GM23338 (cell line): ENCODE measurements around the gene TTC16. TPM values are rescaled to one million over a fixed set of nuclear protein-coding genes. Genes with fewer than 3 reads are reported as not detected.

Experiments
- ATAC-seq: fragments of 200-7000 bp; cut with Tn5 transposase; 3 replicates; pipeline ENCODE4 v1.9.1; 2020
- DNase-seq: peaks from one replicate; pipeline ENCODE4 v3.0.0-alpha.2; 2015; ENCODE audit warnings: low spot score
- H2AFZ ChIP-seq: fragments of 200-600 bp; sonication (generic); 2 replicates; pipeline ENCODE4 v1.8.0; 2016; ENCODE audit warnings: antibody characterized with exemption, mild to moderate bottlenecking, moderate library complexity
- H3F3A ChIP-seq: fragments of 200-600 bp; sonication (generic); replicated peaks from 2 replicates; pipeline ENCODE4 v1.8.0; 2017; ENCODE audit warnings: antibody characterized with exemption, mixed run types, low read depth
- H3K27ac ChIP-seq: fragments of 200-600 bp; sonication (generic); 2 replicates; pipeline ENCODE4 v1.6.1; 2016; ENCODE audit warnings: low read depth
- H3K27me3 ChIP-seq: fragments of 200-600 bp; sonication (generic); 2 replicates; pipeline ENCODE4 v1.8.0; 2016; ENCODE audit warnings: mild to moderate bottlenecking, mixed run types, moderate library complexity; ENCODE audit not compliant: insufficient read depth
- H3K36me3 ChIP-seq: fragments of 200-600 bp; sonication (generic); 2 replicates; pipeline ENCODE4 v1.8.0; 2016; ENCODE audit warnings: mild to moderate bottlenecking; ENCODE audit not compliant: insufficient read depth
- H3K4me1 ChIP-seq: fragments of 200-600 bp; sonication (generic); 2 replicates; pipeline ENCODE4 v1.8.0; 2016; ENCODE audit warnings: mild to moderate bottlenecking, moderate library complexity; ENCODE audit not compliant: insufficient read depth
- H3K4me2 ChIP-seq: fragments of 200-600 bp; sonication (generic); 2 replicates; pipeline ENCODE4 v1.7.1; 2017; ENCODE audit warnings: mixed run types
- H3K4me3 ChIP-seq: fragments of 200-600 bp; sonication (generic); 2 replicates; pipeline ENCODE4 v1.6.1; 2016; ENCODE audit warnings: mixed run types
- H3K79me2 ChIP-seq: fragments of 200-600 bp; sonication (generic); replicated peaks from 2 replicates; pipeline ENCODE4 v1.8.0; 2017; ENCODE audit warnings: mild to moderate bottlenecking; ENCODE audit not compliant: insufficient read depth
- H3K9me2 ChIP-seq: fragments of 200-600 bp; sonication (generic); 2 replicates; pipeline ENCODE4 v1.8.0; 2017; ENCODE audit not compliant: insufficient read depth
- H4K20me1 ChIP-seq: fragments of 200-600 bp; sonication (generic); replicated peaks from 2 replicates; pipeline ENCODE4 v1.8.0; 2017; ENCODE audit warnings: mild to moderate bottlenecking; ENCODE audit not compliant: insufficient read depth
- H3K27ac Mint-ChIP-seq: 2 replicates; pipeline ENCODE4 v1.8.0; 2020; ENCODE audit warnings: inconsistent platforms, mild to moderate bottlenecking, moderate library complexity, mixed read lengths
- H3K27me3 Mint-ChIP-seq: 3 replicates; pipeline ENCODE4 v1.8.0; 2022; ENCODE audit warnings: low read depth, mild to moderate bottlenecking, moderate library complexity, mixed read lengths, inconsistent platforms; ENCODE audit not compliant: insufficient read depth, poor library complexity
- H3K36me3 Mint-ChIP-seq: 3 replicates; pipeline ENCODE4 v1.8.0; 2021; ENCODE audit warnings: low read depth, mild to moderate bottlenecking, inconsistent platforms, moderate library complexity, mixed read lengths
- H3K4me1 Mint-ChIP-seq: 3 replicates; pipeline ENCODE4 v1.8.0; 2020; ENCODE audit warnings: mild to moderate bottlenecking, inconsistent platforms, mixed read lengths
- H3K4me3 Mint-ChIP-seq: 3 replicates; pipeline ENCODE4 v1.8.0; 2021; ENCODE audit warnings: moderate library complexity, mild to moderate bottlenecking, inconsistent platforms, mixed read lengths
- H3K9me3 Mint-ChIP-seq: 3 replicates; pipeline ENCODE4 v1.8.0; 2020; ENCODE audit warnings: moderate library complexity, mild to moderate bottlenecking, inconsistent platforms, mixed read lengths
- CREB1 ChIP-seq: fragments of 250-450 bp; sonication (Bioruptor Pico); IDR thresholded peaks from 2 replicates; pipeline ENCODE4 v1.5.0; 2020; ENCODE audit warnings: low read depth, mild to moderate bottlenecking, moderate library complexity
- EZH2phosphoT487 ChIP-seq: fragments of 200-600 bp; sonication (generic); IDR thresholded peaks from one replicate; pipeline ENCODE4 v1.8.1; 2018; ENCODE audit warnings: antibody characterized with exemption; ENCODE audit not compliant: unreplicated experiment
- JUNB ChIP-seq: IDR thresholded peaks from one replicate; pipeline ENCODE4 v1.6.1; 2016; ENCODE audit warnings: antibody characterized with exemption; ENCODE audit not compliant: unreplicated experiment
- NANOG ChIP-seq: IDR thresholded peaks from 2 replicates; pipeline ENCODE4 v1.6.1; 2016; ENCODE audit warnings: antibody characterized with exemption, borderline replicate concordance
- POLR2AphosphoS5 ChIP-seq: IDR thresholded peaks from 2 replicates; pipeline ENCODE4 v1.6.1; 2016; ENCODE audit warnings: antibody characterized with exemption, low read depth
- STAT1 ChIP-seq: IDR thresholded peaks from one replicate; pipeline ENCODE4 v1.6.1; 2016; ENCODE audit warnings: antibody characterized with exemption; ENCODE audit not compliant: unreplicated experiment
- ZNF114 ChIP-seq: fragments of 250-450 bp; sonication (Bioruptor Pico); IDR thresholded peaks from 2 replicates; pipeline ENCODE4 v1.5.0; 2020; ENCODE audit warnings: mild to moderate bottlenecking, moderate library complexity
- polyA plus RNA-seq: library from polyadenylated mRNA; unstranded; fragments of >200 nt; fragmentation: Nextera tagmentation; extraction: Ambion mirVana; gene quantifications from 2 replicates; pipeline ENCODE4 v1.2.1, GENCODE V29; 2016
- total RNA-seq: library from RNA; depleted of rRNA; stranded (reverse); fragments of >200 nt; shearing (Covaris generic); gene quantifications from 2 replicates; pipeline ENCODE4 v1.2.3, GENCODE V29; 2014
- TF ChIP-seq, protein P1 (sequence below), 2 experiments: fragments of 200-600 bp in 1 of 2; sonication (generic) in 1 of 2; conservative IDR thresholded peaks; 2 replicates each; pipeline versions ENCODE4 v1.5.1 to v1.6.1; 2016 to 2017; ENCODE audit warnings: antibody characterized with exemption in 2 of 2, low read depth in 2 of 2, mild to moderate bottlenecking in 2 of 2, moderate library complexity in 1 of 2
- TF ChIP-seq, protein P2 (sequence below): IDR thresholded peaks from 2 replicates; pipeline ENCODE4 v1.6.1; 2016; ENCODE audit warnings: antibody characterized with exemption
- TF ChIP-seq, protein P3 (sequence below): fragments of 250-450 bp; sonication (Bioruptor Pico); IDR thresholded peaks from 2 replicates; pipeline ENCODE4 v1.5.0; 2020; ENCODE audit warnings: mild to moderate bottlenecking, moderate library complexity

TTC16 gene
- total and polyA plus RNA-seq, 2 experiments from 2014 or later: not detected

DNA sequence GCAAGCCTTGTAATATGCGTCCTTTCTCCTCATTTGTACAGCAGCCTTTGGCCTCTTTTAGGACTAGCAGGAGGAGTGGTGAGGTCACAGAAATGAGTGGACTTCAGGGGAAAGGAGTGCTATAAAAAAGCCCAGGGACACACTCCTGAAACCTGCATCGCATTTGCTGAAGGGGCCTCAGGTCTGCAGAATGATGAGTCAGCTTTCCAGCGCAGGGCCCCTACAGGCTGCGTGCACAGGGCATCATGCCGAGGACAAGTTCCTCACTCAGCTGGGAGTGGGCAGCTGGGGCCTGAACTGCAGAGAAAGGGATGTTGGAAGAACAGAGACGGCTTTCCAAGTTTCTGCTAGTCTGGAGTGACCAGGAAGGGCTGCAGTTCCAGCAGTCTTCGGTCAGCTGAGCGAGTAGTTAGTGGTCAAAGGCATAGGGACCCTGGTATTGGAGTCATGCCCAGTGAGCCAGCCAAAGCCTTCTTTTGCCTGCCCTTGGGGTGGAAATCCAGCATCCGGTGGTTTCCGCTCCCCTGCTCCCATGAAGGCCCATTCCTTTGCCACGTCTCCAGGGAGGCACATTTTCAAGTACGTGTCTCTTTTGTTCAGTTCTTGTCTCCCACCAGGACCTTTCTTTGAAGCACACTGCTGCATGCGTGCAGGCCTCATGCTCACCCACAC, 26.4 kb upstream of the TTC16 start:
- H3K27me3 Mint-ChIP-seq: peaks cover 7% of the 10 kb centered on the region
- Histone ChIP-seq H3K27me3 (no peaks in the 10 kb centered on the region), H3K4me3 (no peak overlapping the region), H3K4me2 (no peak overlapping the region), H2AFZ (no peak overlapping the region), H3K79me2 (no peaks in the 10 kb centered on the region), H3K36me3 (no peaks in the 10 kb centered on the region), H3K27ac (no peak overlapping the region), H3K9me2 (peaks cover 3% of the 10 kb centered on the region; the same call in 1 of the 2 replicates), H3F3A (no peaks in the 10 kb centered on the region), H4K20me1 (0 out of 2 replicates have a peak, but pooled peaks cover 3% of the 10 kb centered on the region), H3K4me1 (no peaks in the 10 kb centered on the region)
- DNase-seq: no peak
- no peak for TF ChIP-seq JUNB
- no peak for TF ChIP-seq POLR2AphosphoS5
- TF ChIP-seq, protein P1, sequence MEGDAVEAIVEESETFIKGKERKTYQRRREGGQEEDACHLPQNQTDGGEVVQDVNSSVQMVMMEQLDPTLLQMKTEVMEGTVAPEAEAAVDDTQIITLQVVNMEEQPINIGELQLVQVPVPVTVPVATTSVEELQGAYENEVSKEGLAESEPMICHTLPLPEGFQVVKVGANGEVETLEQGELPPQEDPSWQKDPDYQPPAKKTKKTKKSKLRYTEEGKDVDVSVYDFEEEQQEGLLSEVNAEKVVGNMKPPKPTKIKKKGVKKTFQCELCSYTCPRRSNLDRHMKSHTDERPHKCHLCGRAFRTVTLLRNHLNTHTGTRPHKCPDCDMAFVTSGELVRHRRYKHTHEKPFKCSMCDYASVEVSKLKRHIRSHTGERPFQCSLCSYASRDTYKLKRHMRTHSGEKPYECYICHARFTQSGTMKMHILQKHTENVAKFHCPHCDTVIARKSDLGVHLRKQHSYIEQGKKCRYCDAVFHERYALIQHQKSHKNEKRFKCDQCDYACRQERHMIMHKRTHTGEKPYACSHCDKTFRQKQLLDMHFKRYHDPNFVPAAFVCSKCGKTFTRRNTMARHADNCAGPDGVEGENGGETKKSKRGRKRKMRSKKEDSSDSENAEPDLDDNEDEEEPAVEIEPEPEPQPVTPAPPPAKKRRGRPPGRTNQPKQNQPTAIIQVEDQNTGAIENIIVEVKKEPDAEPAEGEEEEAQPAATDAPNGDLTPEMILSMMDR (conservative IDR thresholded peaks at IDR 0.05; ENCODE audit: low read depth in 2 of 2): no peak
- no peak for TF ChIP-seq EZH2phosphoT487
- TF ChIP-seq ZNF114 (CRISPR knock-in tag): no peak
- TF ChIP-seq STAT1: no peak
- no peak for TF ChIP-seq CREB1
- TF ChIP-seq, protein P2, sequence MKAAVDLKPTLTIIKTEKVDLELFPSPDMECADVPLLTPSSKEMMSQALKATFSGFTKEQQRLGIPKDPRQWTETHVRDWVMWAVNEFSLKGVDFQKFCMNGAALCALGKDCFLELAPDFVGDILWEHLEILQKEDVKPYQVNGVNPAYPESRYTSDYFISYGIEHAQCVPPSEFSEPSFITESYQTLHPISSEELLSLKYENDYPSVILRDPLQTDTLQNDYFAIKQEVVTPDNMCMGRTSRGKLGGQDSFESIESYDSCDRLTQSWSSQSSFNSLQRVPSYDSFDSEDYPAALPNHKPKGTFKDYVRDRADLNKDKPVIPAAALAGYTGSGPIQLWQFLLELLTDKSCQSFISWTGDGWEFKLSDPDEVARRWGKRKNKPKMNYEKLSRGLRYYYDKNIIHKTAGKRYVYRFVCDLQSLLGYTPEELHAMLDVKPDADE: no peak
- TF ChIP-seq, protein P3, sequence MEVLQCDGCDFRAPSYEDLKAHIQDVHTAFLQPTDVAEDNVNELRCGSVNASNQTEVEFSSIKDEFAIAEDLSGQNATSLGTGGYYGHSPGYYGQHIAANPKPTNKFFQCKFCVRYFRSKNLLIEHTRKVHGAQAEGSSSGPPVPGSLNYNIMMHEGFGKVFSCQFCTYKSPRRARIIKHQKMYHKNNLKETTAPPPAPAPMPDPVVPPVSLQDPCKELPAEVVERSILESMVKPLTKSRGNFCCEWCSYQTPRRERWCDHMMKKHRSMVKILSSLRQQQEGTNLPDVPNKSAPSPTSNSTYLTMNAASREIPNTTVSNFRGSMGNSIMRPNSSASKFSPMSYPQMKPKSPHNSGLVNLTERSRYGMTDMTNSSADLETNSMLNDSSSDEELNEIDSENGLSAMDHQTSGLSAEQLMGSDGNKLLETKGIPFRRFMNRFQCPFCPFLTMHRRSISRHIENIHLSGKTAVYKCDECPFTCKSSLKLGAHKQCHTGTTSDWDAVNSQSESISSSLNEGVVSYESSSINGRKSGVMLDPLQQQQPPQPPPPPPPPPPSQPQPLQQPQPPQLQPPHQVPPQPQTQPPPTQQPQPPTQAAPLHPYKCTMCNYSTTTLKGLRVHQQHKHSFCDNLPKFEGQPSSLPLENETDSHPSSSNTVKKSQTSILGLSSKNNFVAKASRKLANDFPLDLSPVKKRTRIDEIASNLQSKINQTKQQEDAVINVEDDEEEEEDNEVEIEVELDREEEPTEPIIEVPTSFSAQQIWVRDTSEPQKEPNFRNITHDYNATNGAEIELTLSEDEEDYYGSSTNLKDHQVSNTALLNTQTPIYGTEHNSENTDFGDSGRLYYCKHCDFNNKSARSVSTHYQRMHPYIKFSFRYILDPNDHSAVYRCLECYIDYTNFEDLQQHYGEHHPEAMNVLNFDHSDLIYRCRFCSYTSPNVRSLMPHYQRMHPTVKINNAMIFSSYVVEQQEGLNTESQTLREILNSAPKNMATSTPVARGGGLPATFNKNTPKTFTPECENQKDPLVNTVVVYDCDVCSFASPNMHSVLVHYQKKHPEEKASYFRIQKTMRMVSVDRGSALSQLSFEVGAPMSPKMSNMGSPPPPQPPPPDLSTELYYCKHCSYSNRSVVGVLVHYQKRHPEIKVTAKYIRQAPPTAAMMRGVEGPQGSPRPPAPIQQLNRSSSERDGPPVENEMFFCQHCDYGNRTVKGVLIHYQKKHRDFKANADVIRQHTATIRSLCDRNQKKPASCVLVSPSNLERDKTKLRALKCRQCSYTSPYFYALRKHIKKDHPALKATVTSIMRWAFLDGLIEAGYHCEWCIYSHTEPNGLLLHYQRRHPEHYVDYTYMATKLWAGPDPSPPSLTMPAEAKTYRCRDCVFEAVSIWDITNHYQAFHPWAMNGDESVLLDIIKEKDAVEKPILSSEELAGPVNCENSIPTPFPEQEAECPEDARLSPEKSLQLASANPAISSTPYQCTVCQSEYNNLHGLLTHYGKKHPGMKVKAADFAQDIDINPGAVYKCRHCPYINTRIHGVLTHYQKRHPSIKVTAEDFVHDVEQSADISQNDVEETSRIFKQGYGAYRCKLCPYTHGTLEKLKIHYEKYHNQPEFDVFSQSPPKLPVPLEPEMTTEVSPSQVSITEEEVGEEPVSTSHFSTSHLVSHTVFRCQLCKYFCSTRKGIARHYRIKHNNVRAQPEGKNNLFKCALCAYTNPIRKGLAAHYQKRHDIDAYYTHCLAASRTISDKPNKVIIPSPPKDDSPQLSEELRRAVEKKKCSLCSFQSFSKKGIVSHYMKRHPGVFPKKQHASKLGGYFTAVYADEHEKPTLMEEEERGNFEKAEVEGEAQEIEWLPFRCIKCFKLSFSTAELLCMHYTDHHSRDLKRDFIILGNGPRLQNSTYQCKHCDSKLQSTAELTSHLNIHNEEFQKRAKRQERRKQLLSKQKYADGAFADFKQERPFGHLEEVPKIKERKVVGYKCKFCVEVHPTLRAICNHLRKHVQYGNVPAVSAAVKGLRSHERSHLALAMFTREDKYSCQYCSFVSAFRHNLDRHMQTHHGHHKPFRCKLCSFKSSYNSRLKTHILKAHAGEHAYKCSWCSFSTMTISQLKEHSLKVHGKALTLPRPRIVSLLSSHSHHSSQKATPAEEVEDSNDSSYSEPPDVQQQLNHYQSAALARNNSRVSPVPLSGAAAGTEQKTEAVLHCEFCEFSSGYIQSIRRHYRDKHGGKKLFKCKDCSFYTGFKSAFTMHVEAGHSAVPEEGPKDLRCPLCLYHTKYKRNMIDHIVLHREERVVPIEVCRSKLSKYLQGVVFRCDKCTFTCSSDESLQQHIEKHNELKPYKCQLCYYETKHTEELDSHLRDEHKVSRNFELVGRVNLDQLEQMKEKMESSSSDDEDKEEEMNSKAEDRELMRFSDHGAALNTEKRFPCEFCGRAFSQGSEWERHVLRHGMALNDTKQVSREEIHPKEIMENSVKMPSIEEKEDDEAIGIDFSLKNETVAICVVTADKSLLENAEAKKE (CRISPR knock-in tag): no peak
- no peak for TF ChIP-seq NANOG
- H3K4me3 Mint-ChIP-seq: no peak overlapping the region
- peaks cover 28% of the 10 kb centered on the region for H3K36me3 Mint-ChIP-seq
- ATAC-seq: no peak
- no peaks in the 10 kb centered on the region for H3K4me1 Mint-ChIP-seq
- no peaks in the 10 kb centered on the region for H3K9me3 Mint-ChIP-seq
- no peak overlapping the region for H3K27ac Mint-ChIP-seq
